Stimulated activated CD4-positive, alpha-beta T cell treated with anti-CD3 and anti-CD28 coated beads, Interleukin-1b, Interleukin-23, amount 100 ng/mL, for 4 hours (primary cell): ENCODE data around the gene PDIA5.

Source experiments
- DNase-seq, 2 donors: peaks; one replicate each; pipeline ENCODE4 v3.0.0-alpha.2; 2020; ENCODE audit warnings: low read depth in 2 of 2

Gene PDIA5

GRCh38 chr3:123119802-123120201 lies 53.0 kb downstream of the PDIA5 start:
- DNase-seq: no peak

GRCh38 chr3:123120573-123120972 lies 53.7 kb downstream of the PDIA5 start:
- no peak for DNase-seq

GRCh38 chr3:123122057-123122456 lies 55.2 kb downstream of the PDIA5 start:
- no peak for DNase-seq

- DNase-seq: no peak
These were observed 55.9 kb downstream of the PDIA5 start for GRCh38 chr3:123122525-123123315.

- no peak for DNase-seq
These were observed 57.1 kb downstream of the PDIA5 start for GRCh38 chr3:123123716-123124616.

- DNase-seq: no peak
These were observed 58.1 kb downstream of the PDIA5 start for GRCh38 chr3:123124971-123125370.

GRCh38 chr3:123126031-123126430 lies 59.2 kb downstream of the PDIA5 start:
- no peak for DNase-seq

GRCh38 chr3:123126653-123127052 lies 59.8 kb downstream of the PDIA5 start:
- no peak for DNase-seq

- no peak for DNase-seq
These were observed 62.3 kb downstream of the PDIA5 start for GRCh38 chr3:123129092-123129491.

GRCh38 chr3:123129532-123129931 lies 62.7 kb downstream of the PDIA5 start:
- DNase-seq: no peak

GRCh38 chr3:123130079-123130750 lies 63.4 kb downstream of the PDIA5 start:
- DNase-seq: no peak

- no peak for DNase-seq
These were observed 67.8 kb downstream of the PDIA5 start for GRCh38 chr3:123134671-123135070.

GRCh38 chr3:123137001-123137400 lies 70.2 kb downstream of the PDIA5 start:
- DNase-seq: no peak

GRCh38 chr3:123138839-123139444 lies 72.1 kb downstream of the PDIA5 start:
- DNase-seq: no peak

- no peak for DNase-seq
These were observed 72.7 kb downstream of the PDIA5 start for GRCh38 chr3:123139522-123139921.

- no peak for DNase-seq
These were observed 73.7 kb downstream of the PDIA5 start for GRCh38 chr3:123140550-123140949.

GRCh38 chr3:123141276-123141675 lies 74.5 kb downstream of the PDIA5 start:
- no peak for DNase-seq

- DNase-seq: no peak
These were observed 77.0 kb downstream of the PDIA5 start for GRCh38 chr3:123143669-123144411.

GRCh38 chr3:123147754-123148535 lies 81.1 kb downstream of the PDIA5 start:
- DNase-seq: no peak

- DNase-seq: no peak
These were observed 81.9 kb downstream of the PDIA5 start for GRCh38 chr3:123148772-123149171.
